Stimulated activated CD4-positive, alpha-beta T cell treated with anti-CD3 and anti-CD28 coated beads, TNF-alpha, amount 100 ng/mL, for 48 hours (primary cell): ENCODE measurements around the gene SHMT1.

Experiments
- DNase-seq, 3 donors: peaks; one replicate each; pipeline ENCODE4 v3.0.0-alpha.2; 2020; ENCODE audit warnings: low read depth in 3 of 3

SHMT1 gene

DNA sequence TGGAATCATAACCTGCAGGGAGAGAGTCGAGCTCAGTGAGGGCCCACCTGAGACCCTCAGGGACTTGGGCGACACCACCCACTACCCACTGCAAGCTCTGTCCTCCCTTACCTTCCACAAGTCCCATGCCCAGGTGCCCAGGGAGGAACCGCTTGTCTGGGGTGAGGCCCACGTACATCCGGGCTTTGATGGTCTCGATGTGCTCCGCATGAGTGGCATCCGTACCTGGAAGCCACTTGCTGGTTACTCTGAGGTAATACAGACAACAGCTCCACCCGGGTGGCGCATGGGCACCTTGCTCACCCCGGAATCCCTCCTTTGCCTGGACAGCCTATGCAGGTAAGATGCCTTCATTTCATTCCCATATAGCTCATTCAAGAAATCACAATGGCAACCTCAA is 78.1 kb downstream of the SHMT1 start:
- DNase-seq = no peak

DNA sequence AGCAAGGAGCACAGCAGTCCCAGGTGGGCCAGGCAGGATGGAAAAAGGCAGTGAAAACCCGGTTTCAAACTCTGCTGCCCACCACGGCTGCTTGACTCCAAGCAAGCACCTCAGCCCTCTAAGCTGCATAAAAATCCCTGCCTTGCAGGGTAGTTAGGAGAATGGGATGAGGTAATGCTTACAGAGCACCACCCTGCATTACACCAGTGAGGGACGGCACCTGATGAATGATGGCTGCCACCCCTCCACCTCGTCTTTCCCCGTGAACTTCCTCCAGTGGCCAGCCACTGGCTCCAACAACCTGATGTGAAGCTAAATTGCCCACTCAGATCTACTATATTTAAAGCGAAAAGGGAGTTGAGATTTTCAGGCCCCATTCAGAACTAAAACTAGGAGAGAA is 81.6 kb downstream of the SHMT1 start:
- no peak for DNase-seq

DNA sequence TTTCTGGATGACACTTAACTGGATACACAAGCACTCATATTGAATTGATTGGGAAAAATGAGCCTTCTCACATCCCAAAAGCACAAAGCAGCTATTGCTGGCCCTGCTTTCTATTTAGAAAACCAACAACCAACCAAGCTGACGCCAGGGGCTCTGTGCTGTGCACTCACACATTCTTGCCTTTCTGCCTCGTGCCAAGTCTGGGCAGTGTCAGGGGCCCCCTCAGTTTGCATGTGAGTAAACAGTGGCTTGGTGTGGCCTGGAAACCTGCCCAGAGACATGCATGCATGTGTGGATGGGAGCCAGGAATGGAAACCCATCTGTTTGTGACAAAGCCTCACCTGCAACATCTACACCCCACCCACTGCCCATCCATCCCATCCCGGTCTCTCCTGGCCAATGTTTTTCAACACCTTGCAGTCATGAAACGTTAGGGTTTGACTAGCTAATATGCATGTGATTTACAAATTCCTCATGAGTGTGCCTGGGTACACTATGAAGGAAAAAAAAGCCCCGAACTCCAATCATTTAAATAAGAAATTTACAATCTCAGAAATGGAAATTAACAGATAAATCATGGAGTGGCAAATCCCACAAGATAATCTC is 82.5 kb downstream of the SHMT1 start:
- no peak for DNase-seq

DNA sequence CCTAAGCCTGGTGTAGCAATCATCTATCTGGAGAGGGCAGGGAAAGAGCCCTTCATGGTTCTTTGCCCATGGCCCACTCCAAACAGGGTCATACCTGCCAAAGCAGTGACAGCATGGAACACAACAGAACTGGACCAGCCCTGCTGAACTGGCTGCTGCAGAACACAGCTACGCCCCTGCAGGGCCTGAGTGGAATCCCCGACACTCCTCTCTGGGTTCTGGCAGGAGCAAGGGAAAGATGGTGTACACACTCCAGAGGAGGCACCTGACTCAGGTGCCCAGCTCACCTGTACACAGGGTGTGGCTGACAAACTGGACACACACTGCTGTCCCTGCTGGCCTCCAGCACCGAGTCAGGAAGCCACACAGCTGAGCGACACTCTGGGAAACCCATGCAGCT is 83.1 kb downstream of the SHMT1 start:
- DNase-seq = no peak

DNA sequence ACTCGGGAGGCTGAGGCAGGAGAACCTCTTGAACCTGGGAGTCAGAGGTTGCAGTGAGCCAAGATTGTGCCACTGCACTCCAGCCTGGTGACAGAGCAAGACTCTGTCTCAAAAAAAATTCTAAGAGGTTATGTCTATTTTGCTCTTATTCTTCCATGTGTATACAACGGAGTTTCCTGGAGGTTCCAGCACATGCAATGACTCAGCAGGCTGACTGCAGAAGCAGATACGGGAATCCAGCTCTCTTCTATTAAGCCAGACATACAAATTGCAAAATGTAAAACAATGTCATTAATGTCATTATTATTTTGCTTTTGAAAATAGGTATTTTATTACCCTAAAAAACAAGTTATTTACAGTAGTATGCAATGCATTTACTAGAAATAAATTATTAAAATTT is 84.5 kb downstream of the SHMT1 start:
- DNase-seq = no peak
